NB4 (cell line): ENCODE results near the gene RASA3.

ENCODE experiments used
- MYC ChIP-seq: IDR thresholded peaks from 2 replicates; pipeline ENCODE4 v1.6.1; 2011; ENCODE audit warnings: low read depth, low read length
- POLR2A ChIP-seq: IDR thresholded peaks from 2 replicates; pipeline ENCODE4 v1.6.1; 2011; ENCODE audit warnings: mild to moderate bottlenecking; ENCODE audit not compliant: insufficient read length; ENCODE audit errors: extremely low read depth
- TF ChIP-seq, protein P1 (sequence below): IDR thresholded peaks from one replicate; pipeline ENCODE4 v1.5.1; 2012; ENCODE audit warnings: low read depth, low read length
- TF ChIP-seq, protein P2 (sequence below): IDR thresholded peaks from 2 replicates; pipeline ENCODE4 v1.6.1; 2011; ENCODE audit warnings: low read depth, low read length

DNA sequence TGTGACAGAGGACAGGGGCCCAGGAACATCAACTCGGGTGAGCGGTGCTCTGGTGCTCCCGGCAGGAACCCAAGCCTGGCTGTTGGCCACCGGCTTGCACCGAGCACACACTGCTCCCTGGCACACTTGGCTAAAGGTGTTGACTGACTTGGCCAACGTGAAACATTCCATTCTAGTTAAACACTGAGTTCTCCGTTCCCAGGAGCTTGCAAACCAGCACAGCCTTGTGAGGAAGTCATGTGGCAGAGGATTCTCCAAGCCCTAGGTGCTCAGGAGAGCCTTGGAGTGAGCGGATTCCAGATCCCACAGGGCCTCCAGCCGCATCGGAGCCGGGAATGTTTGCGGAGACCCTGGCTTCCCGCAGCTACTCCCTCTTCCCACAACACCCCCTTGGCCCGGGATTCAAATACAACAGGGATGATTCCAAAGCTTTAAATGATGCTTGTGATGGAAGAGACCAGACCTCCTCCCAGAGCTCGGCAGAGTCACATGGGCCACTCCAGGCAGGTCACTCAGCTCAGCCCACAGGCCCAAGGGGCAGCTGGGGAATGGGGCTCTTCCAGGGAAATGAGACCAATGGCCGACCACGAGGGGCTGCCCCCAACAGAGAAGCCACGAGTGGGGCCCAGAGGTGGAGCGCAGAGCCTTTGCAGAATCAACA, 161.5 kb downstream of the RASA3 start:
- TF ChIP-seq, protein P1, sequence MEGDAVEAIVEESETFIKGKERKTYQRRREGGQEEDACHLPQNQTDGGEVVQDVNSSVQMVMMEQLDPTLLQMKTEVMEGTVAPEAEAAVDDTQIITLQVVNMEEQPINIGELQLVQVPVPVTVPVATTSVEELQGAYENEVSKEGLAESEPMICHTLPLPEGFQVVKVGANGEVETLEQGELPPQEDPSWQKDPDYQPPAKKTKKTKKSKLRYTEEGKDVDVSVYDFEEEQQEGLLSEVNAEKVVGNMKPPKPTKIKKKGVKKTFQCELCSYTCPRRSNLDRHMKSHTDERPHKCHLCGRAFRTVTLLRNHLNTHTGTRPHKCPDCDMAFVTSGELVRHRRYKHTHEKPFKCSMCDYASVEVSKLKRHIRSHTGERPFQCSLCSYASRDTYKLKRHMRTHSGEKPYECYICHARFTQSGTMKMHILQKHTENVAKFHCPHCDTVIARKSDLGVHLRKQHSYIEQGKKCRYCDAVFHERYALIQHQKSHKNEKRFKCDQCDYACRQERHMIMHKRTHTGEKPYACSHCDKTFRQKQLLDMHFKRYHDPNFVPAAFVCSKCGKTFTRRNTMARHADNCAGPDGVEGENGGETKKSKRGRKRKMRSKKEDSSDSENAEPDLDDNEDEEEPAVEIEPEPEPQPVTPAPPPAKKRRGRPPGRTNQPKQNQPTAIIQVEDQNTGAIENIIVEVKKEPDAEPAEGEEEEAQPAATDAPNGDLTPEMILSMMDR = no peak
- TF ChIP-seq POLR2A (no peak), MYC (no peak)
- TF ChIP-seq, protein P2, sequence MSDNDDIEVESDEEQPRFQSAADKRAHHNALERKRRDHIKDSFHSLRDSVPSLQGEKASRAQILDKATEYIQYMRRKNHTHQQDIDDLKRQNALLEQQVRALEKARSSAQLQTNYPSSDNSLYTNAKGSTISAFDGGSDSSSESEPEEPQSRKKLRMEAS = no peak
